GM18858 (cell line): ENCODE data around the gene WBP4.
"Not testable (repeated sequence)": the region's sequence is repeated elsewhere in the genome, so short reads cannot be mapped to it uniquely, and the experiment has no call there.

Source experiments
- ATAC-seq: cut with Tn5 transposase; IDR thresholded peaks from one replicate; pipeline ENCODE4 v1.9.1; 2021; ENCODE audit not compliant: unreplicated experiment

WBP4 gene

DNA sequence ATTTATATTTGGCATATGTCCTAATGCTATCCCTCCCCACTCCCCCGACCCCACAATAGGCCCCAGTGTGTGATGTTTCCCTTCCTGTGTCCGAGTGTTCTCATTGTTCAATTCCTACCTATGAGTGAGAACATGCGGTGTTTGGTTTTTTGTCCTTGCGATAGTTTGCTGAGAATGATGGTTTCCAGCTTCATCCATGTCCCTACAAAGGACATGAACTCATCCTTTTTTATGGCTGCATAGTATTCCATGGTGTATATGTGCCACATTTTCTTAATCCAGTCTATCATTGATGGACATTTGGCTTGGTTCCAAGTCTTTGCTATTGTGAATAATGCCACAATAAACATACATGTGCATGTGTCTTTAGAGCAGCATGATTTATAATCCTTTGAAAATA is 18.9 kb upstream of the WBP4 start:
- ATAC-seq = not testable (repeated sequence)

DNA sequence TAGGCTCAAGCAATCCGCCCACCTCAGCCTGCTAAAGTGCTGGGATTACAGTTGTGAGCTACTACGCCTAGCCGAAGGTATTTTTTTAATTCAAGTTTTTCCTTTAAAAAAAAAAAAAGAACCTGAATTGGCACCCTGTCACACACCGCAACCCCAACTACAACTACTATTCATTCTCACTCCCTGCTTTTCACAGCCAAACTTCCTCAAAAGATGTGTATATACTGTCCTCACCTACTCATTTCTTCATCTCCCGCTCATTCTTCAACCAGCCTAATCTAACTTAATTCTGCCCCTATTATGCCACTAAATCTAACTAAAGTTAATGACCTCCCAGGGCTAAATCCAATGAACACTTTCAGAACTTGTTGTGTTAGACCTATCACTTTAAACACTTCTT is 12.7 kb upstream of the WBP4 start:
- ATAC-seq = no peak

DNA sequence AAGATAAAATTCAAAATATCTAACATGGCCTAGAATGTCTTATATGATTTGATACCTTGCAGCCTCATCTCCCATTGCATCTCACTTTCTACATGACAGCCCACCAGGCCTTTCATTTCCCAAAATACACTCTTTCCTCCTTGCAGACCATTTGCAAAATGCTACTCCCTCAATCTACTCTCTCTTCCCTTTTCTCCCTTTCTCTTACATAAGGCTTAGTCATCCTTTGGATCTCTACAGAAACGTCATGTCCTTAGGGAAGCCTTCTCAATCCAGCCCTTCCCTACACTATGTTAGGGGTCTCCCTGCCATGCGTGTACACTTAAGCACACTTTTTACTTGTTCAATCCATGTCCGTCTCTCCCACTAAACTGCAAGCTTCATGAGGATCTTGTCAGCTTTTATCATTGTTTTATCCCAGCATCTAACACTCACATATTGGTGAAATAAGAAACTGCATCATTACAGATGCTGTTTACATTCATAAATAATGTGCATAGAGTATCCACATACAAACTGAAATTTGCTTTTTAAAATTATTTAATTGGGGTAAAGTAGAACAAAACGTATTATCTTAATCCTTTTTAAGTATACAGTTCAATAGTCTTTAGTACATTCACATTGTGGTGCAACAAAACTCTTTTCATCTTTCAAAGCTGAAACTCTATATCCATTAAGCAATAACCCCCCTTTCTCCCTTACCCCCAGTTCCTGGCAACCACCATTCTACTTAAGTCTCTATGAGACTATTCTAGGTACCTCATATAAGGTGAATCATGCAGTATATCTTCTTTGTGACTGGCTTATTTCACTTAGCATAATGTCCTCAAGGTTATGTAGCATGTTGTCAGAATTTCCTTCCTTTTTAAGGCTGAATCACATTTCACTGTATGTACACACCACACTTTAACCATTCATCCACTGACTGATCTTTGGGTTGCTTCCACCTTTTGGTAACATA is 11.5 kb upstream of the WBP4 start:
- no peak for ATAC-seq

DNA sequence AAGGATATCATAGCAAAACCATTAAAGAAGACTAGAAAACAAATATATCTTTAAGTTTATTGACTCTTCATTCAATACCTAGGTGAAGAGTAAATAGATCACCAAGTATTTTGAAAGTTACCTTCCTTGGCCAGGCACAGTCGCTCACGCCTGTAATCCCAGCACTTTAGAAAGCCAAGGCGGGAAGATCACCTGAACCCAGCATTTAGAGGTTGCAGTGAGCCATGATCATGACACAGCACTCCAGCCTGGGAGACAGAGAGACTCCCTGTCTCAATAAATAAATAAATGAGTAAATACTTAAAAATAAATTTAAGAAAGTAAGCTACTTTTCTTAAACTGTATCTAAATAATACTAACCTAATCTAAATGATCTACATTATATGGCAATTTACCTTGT is 8.9 kb upstream of the WBP4 start:
- no peak for ATAC-seq

DNA sequence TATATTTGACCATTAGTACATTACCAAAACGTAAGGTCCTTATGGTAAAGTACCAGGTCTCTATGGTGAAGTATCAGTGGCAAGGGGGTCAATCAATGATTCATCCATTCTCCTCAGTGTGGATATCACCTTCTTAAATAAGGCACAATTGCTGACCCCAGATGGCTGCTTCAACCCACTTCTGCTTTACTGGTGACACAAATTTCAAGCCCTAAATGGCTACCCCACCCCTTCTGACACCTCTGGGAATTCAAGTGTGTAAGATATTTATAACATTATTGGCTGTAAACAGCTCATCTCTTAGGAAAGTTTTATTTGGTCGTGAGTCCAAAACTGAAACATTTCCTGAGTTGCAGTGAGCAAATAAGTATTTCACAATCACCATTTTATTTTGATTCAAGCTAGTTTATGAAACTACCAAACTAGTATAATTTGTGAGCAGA is 7.9 kb upstream of the WBP4 start:
- peak; percentile 59 for ATAC-seq

DNA sequence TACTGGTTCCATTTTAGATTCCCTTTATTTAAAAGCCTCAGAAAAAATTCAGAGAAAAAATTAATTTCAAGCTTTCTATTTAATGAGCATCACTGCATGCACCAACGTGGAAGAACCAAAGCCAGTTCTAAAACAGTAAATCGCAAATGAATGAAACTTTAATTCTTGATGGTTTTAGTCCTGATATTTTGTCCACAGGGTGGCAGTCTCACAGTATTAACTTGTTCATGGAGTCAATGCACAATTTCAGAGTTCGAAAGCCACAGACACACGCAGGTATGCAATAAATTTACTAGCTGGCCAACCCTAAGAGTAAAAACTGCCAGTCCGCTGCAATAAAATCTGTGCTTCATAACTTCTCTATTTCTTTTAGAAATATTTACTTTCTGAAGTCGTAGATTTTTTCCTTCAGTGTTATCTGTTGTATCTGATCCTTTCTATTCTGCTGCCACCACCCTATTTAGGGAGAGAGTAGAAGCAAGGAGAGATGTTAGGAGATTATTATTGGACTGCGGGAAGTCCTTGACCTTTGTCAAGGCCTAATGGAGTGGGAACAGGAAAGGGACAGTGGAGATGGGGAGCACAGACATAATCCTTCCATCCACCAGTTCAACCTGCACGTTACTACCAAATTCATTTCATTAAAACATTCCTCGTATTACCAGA is 7.0 kb upstream of the WBP4 start:
- no peak for ATAC-seq

DNA sequence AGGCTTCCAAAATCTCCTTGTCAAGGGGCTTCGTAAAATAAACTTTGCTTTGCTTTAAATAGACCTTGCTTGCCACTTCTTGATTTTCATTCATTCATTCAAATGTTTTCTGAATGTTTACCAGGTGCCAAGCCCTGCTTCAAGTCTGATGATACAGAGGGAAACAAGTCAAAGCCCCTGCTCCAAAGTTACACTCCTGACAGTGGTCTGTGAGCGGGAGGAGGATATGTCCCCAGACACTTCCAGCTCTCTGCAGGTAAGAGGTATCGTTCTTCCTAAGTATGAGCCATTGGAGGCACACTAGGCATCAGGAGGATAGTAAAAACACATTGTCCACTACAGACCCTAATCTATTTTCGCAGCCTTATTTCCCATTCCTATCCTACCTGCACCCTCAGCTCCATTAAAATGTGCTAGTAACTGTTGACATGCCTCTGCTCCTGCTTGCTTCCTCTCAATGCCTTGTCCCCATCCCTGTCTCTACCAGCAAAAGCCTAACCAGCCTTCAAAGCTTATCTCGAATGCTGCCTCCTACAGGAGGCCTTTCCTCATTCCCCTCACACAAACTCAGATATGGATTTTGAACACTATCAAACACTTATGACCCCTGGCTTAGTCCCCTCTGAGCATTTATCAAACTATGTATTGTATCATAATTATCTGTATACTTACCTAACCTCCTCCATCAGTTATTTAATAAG is 6.2 kb upstream of the WBP4 start:
- ATAC-seq = no peak

DNA sequence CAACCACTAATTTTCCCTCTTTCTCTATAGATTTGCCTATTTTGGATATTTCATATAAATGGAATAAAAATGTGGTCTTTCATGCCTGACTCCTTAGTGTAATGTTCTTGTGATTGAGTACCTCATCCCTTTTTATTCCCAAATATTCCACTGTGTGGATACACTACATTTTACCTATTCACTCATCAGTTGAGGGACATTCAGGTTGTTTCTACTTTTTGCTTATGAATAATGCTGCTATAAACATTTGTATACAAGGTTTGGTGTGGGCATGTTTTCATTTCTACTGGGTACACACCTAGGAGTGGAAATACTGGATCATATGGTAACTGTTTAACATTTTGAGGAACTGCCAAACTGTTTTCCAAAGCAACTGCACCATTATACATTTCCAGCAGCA is 5.1 kb upstream of the WBP4 start:
- no peak for ATAC-seq

DNA sequence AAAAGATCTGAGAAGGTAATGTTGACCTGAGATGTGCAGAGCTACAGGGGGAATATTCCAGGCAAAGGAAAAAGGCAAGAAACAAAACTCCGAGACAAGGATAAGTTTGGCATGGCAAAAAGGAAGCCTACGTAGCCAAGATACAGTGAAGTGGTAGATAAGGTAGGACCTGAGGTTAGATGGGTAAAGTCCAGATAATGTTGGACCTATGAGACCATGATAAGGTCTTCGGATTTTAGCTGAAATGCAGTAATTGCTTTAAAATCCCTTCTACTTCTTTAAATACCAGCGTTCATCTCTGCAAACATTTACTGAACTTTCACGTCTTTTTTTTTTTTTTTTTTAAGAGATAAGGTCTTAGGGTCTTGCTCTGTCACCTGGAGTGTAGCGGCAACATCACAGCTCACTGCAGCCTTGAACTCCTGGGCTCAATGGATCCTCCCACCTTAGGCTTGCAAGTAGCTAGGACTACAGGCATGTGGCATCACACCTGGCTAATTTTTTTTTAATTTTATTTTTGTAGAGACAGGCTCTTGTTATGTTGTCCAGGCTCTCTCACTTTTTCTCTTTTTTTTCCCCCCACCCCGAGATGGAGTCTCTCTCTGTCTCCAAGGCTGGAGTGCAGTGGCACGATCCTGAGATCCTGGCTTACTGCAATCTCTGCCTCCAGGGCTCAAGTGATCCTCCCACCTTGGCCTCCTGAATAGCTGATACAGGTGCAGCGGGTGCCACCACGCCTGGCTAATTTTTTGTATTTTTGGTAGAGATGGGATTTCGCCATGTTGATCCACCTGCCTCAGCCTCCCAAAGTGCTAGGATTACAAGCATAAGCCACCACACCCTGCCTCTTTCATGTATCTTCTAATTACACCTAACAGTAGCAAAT is 4.2 kb upstream of the WBP4 start:
- ATAC-seq = no peak

DNA sequence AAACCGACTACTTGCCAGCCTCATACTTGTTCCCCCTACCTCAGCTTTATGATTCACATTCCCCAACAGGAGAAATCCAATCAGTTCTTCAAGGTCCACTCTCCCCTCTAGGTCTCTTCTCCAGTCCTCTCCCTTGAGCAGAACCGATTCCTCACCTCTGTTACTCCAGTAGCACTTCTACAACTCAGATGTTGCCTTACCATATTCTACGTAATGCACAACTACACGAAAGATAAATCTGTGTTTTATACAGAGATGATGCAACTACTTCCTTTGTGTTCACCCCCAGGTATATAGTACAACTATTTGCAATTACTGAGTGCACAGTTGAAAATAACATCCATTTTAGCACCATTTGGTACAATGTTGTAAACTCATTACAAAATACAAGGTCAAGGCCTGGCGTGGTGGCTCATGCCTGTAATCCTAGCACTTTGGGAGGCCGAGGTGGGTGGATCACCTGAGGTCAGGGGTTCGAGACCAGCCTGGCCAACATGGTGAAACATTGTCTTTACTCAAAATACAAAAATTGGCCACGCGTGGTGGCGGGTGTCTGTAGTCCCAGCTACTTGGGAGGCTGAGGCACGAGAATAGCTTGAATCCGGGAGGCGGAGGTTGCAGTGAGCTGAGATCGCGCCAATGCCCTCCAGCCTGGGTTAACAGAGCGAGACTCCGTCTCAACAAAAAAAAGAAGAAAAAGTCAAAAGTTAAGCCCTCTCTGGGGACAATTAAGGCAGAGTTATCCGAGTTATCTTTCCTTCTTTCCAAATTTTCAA is 2.8 kb upstream of the WBP4 start:
- ATAC-seq = no peak

DNA sequence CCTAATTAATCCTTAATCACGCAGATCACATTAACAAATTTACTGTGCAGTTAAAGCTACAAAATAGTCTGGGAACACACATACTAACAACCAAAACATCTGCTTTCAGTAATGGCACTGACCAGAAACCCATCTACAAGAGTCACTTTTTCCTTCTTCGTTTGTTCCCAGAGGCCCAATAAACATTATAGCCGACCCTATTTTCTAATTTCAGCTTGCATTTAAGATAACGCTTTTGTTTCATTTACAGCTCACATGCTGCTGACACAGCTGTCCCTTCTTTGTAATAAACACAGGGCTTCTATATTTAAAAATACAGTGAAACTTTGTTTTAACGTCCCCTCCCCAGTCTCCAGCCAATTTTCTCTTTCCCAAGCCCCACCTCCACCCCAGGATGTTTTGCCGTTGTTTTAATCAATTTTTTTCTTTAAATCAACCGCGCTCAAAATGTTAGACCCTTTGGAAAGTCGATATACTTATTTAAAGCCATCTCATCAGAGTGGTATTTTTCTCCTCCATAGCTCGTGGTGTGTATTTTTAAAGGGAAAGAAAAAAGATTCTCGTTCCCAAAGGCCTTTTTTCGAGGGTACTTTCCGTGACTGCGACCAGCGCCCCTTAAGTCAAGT is 1.7 kb upstream of the WBP4 start:
- ATAC-seq = no peak

DNA sequence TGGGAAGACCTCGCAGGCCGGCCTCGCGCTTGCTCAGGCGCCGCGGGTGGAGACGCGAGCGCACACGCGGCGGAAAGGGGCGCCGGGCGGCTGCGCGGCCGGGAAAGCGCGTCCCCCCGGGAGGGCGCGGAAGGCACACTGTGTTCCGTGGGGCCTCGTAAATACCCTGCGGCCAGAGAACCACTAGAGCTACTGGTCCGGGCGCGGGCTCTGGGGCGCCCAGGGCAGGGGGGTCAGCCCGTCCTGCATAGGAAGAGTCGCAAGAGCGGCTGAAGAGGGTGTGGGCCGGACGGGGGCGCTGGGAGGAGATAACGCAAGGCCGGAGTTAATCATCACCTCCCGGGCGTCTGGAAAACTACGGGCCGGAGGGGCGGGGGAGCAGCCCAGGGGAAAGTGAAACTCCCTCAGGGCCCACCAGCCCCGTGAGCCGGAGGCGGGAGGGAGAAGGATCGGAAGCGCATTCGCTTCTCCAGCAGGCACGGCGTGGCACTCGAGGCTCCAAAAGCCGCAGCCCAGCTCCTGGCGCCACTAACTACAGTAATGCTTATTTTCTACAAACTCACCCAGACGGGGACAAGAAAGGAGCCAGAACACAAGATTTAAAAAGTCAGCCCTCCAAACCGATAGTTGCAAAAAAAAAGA is 1.1 kb upstream of the WBP4 start:
- peak; percentile 27 for ATAC-seq

DNA sequence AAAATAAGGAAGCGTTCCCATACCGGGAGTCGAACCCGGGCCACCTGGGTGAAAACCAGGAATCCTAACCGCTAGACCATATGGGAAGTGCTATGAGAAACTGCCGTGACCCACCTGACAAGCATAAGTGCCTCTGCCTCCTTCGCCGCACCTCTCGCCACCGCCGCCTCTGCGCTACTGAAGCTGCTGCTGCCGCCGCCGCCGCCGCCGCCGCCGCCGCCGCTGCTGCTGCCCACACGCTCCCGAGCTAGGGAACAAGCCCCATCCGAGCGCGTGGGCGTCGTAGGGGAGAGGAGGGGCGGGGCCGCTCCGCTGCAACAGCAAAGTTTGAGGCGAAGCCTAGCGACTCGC is 610 bp upstream of the WBP4 start:
- peak; percentile 9 for ATAC-seq

DNA sequence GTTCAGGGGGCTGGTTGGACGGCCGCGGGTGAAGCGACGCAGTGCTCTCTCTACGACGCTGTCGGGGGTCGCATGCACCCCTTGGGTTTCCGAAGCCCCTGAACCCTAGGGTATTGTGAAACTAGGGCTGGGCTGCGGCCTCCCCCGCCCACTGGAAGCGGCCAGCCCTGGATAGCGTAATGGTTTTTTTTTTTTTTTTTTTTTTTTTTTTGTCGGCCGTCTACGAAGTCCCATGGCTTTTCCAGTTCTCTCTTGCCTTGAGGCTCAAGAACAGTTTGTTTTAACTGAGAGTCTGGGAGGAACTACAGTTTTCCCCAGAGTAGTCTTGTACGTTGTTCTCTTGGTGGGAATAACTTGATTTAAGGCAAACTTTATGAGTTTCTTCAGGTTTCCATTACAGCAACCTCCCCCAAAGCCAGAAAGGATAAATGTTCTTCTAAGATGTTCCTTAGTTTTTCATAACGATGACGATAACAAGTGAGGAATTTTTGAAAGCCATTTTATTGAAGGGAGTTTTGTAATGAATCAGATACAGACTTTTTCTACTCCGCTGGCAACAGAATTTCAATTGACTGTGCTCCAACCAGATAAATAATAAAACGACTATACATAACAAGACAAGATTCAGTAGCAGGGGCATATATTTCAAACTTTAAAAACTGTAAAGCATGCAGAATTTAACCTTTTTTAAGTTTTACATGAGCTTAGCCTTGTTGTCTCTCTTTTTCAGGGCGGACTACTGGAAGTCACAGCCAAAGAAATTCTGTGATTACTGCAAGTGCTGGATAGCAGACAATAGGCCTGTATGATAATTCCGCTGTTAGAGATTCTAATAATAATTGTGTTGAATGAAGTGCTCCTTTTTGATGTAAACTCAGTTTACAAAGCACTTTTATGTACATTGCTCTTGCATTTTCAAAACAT is 867 bp downstream of the WBP4 start:
- peak; percentile 26 for ATAC-seq

DNA sequence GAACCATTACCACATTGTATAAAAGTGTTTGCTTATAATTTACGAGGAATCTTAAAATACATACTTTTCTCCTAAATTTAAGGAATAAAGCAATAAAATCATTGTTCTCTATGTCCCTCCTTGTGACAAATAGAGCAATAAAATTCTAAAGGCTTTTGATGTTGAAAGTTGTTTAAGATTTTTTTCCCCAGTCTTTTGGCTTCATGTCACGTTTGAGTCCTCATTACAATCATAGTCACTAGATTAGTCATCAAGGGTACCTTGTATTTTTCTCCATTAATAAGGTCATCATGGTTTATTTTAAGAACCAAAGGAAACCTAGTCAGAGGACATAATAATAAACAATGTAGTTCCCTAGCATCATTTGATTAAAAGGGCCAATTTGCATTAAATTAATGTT is 3.2 kb downstream of the WBP4 start:
- ATAC-seq = no peak

DNA sequence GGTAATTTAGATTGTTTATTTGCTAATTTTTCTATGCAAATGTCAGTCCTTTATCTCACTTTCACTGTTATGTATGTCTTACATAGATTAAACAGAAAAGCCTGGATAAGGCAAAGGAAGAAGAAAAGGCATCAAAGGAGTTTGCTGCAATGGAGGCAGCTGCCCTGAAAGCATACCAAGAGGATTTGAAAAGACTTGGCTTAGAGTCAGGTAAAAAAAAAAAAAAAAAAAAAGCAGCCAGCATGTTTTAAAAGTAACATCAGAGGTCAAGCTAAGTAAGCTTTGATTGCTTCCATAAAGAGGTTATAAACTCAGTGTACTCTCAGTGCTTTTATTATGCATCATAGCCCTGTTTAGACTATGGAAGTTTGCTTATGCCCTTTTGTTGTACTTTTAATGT is 3.8 kb downstream of the WBP4 start:
- ATAC-seq = no peak

DNA sequence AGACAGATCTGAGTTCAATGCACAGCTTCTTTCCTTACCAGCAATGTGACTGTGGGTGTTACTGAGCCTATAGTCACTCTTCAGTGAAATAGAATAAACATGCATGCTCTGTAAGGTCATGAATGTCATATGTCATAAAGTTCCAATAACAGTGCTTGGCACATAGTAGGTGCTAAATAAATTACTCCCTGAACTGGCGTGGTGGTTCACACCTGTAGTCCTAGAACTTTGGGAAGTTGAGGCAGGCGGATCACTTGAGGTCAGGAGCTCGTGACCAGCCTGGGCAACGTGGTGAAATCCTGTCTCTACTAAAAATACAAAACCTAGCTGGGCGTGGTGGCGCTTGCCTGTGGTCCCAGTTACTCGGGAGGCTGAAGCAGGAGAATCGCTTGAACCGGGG is 13.2 kb downstream of the WBP4 start:
- ATAC-seq = no peak

DNA sequence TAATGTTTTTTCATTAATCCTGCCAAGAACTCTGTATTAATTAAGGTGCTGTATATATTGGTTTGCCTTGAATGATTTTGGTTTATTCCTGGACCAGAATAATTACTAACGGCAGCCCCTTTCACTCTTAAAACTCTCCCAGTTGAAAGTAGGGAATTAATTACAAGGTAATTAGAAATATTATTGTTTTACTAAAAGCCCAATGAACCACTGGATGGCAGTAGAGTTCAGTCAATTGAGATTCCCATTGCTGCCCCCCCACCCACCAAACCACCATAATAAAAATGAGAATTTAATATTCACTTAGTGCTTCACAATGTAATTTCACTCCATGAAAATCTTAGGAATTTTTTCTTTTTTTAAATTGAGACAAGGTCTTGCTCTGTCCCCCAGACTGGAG is 13.7 kb downstream of the WBP4 start:
- no peak for ATAC-seq
